ENCODE data around the gene PDK2.

PDK2 gene

DNA sequence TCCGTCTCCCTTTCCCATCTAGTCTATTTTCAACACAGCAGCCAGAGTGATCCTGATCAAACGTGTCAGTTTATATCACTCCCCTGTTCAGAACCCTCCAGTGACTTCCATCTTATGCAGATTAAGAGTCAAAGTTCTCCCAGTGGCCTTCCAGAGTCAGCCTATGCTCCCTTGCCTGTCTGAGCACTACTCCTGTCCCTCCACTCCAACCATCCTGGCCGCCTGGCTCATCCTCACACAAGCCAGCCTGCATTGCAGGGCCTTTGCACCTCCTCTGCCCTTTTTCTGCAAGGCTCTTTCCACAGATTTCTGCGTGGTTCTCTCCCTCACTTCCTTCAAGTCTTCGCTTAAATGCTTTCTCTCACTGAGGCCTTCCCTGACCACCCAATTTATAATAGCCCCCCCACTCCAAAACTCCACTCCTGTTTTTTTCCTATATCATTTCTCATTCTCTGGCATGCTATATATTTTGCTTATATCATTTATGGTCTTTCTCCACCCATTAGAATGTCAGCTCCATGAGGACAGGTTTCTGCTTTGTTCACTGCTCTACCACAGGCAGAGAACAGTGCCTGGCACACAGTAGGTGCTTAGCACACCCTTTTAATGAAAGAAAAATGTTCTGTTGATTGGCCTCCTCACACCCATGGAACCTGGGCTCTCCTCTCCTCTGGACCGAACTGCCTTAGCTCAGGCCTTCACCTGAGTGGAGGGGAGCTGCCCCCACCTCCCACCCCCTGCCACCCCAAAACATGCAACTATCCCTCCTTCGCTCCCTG lies 25.5 kb downstream of the PDK2 start:
- DNase-seq: no peak

DNA sequence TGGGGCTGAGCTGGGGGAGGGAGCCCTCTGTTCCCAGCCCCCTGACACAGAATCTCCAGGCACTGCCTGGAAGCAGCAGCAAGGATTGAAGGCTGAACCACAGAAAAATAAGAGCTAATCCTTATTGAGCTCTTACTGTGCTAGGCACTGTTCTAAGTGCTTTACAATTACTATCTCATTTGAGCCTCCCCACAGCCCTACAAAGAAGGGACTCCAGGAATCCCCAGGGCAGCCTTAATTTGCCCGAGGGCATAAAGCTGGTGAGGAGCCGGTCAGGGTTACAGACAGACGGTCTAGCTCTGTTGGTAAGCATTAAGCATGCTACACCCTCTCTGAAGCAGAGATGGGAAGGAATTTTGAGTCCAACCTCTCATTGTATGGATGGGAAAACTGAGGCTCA lies 27.8 kb downstream of the PDK2 start:
- no peak for DNase-seq

DNA sequence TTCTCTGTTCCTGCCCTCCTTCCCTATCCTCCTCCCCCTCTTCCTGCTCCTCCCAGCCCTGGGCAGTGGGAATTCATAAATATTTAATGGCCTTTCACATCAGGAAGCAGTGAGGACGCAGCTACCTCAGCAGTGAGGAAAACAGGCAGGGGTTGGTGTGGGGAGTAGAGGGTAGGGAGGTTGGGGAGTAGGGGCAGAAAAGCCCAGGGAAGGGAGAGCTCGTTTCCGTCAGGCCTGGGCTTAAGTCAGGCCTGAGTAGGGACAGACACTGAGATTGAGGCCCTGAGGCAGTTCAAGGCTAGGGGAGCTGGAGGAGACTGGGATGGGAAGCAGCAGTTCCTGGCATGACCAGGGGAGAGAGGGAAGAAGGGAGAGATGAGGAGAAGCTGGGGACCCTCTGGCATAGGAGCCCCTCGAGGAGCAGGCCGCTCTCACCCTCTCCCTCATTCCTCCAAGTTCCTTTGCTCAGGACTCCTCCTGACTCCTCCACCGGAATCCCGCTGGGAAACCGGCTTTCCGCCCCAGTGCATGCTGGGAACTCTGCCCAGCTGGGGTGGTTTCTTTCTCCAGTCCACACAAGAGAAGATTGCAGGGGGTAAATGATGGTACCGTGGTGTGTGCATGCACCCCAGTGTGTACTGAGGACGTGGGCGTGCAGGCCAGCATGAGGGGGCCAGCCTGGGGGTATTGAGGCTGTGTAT lies 28.6 kb downstream of the PDK2 start:
- DNase-seq: no peak

DNA sequence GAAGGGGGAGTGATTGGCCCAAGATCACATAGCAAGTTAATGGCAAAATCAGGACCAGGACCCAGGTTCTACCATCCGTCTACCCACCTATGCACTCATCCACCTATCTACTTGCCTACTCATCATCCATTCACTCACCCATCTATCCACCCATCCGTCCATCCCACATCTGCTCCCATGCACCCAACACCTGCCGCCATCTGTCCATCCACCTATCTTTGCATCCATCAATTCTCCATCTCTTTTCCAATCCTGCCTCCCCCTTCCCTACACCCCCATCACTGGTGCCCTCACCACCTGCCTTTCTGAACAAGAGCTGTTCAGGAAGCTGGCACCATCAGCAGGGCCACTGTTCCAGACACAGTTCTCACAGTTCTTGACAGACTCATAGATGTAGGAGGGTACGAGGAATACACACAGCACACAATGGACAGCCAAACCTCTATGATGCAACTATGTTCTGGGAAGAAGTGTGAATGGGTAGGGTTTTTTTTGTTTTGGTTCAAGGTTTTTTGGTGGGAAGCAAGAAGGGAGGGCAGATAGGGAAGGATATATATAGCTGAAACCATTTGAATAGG lies 30.4 kb downstream of the PDK2 start:
- no peak for DNase-seq

DNA sequence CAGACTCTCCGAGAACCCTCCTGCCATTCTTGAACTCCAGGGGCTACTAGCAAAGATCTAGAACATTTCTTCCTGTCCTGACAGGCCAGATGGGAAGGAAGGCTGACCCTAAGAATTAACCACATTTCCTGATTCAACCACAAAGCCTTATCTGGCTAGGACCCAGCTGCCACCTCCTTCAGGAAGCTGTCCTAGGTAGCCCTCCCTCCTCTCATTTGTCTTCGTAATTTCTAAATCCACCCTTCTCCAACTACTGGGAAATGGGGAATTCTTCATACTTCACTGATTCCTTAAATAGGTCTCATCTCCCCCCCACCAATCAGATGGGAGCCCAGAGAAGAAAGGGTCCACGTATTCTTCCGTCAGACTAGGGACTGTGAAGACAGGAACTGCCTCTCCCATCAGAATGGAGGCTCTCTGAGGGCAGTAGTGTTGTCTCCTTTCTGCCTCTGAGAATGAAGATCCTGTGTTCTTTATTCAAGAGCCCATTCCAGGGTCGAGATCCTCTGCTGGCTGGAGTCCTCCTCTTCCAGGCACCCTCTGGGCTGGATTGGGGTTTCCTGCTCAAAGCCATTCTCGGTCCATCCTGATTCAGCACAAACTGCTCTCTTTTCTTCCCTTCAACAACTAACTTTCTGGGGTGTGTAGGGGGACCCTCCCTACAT lies 32.7 kb downstream of the PDK2 start:
- DNase-seq: no peak

DNA sequence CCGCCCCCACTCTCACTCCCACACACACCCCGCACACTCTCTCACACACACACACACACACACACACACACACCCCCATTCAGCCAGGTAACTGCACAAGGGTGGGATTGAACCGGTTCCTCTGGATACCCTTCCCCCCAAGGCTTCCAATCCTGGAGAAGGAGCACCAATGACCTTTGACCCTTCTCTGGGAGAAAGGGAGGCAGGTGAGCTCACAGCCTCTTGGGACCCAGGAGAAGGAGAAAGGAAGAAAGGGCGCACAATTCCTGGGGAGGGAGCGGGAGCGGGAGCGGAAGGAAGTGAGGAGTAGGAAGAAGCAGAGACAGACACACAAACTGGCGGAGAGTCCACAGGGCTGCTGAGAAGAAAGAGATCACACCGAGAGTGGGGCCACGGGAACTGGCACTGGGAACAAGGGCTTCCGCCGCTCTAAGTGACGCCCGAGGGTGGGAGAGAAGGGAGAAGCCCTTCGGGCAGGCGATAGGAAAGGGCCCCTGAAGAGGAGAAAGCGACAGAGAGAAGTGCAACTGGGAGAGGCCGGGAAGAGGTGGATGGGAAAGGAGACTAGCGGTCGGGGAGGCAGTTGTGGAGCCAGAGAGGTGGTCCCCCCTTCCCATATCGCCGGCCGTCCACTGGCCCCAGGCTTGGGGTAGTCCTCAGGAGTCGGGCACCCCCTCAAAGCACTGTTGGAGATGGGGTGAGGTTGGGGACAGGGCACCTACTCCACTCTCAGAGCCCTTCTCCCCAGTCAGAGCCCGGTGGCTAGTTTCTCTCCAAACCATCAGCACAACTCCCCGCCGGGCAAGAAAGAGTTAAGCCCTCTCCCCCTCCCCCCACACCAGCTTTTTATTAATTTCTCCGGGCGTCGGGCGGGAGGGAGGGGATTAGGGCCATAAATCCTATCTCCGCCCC lies 33.5 kb downstream of the PDK2 start:
- no peak for DNase-seq

DNA sequence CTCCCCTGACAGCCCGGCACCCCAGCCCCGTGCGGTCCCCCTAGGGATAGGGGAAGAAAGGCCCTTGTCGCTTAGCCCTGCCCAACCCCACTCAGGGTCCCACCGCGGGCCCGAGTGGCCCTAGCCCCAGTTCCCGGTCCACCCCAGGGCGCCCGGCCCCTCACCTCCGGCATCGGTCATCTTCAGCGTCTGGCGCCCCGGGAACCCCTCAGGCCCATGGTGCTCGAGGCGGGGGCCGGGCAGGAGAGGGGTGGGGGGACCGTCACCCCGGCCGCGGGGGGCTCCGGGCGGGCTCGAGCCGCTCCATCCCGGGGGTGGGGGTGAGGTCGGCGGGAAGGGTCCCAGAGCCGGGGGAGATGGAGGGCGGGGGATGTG lies 34.2 kb downstream of the PDK2 start:
- no peak for DNase-seq

DNA sequence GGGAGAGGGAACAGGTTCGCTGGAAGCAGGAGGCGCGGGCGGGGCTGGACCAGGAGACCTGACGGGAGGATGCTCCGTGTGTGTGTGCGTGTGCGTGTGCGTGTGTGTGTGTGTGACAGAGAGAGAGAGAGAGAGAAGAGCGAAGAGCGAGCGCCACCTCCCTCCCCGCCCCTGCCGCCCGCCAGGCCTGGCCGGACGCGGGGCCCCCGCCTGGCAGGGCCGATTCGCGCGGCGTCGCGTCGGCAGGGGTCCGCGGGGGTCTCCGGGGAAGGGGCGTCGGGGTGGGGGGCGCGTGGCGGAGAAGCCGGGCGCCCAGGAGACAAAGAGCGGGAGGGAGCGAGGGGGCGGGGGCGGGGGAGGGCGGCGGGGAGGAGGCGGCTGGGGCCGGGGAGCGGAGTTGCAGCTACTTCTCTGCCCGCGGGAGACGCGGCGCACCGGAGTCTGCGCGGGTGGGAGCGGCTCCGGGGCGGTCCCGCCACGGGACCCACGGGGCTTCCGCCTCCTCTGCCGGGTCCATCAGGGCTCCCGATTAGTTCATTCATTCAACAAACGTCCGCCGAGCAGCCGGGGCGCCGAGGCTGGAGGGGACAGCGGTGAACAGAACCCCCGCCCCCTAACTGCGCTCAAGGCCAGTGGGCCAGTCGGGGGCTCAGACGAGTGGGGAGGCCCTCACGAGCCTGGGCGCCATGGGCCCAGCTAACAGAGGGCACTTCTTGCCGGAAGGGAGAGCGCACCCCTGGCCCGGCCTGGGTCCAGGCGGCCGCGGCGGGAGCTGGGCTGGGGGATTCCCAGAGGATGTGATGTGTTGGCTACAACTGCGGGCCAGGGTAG lies 34.8 kb downstream of the PDK2 start, which contains the start of gene SAMD14:
Gene SAMD14, minus strand, starts transcription at position 433 of the 831 bp plus-strand sequence. CDS start 5,201 bp downstream, outside the sequence.
- peak; percentile 56 for DNase-seq

DNA sequence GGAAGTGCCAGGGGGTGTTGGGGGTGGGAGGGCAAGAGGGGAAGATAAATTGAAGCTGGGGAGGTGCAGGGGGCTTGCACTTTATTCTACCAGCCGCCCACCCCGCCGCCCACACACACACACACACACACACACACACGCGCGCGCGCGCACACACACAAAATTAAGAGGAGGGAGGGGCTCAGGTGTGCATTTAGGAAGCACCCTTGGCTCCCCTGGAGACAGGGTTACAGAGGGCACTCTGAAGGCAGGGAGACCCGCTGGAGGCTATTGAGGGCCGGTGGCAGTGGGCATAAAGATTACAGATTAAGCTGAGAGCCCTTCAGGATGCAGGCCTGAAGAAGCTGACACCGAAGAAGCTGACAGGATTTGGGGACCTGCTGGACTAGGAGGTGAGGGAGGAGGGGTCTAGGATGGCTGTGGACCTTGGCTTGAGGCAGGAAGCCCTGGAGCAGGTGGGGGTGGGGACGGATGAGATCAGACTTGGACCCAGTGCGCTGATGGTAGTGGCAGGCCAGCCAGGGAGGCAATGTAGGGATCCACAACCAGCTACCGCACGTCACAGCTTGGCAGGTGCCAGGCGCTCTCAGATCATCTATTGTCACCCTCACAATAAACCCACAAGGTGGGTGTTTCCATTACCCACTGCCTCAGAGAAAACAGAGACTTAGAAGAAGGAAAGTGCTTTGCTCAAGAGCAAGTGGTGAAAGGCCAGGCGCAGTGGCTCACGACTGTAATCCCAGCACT lies 35.6 kb downstream of the PDK2 start:
- DNase-seq: no peak

DNA sequence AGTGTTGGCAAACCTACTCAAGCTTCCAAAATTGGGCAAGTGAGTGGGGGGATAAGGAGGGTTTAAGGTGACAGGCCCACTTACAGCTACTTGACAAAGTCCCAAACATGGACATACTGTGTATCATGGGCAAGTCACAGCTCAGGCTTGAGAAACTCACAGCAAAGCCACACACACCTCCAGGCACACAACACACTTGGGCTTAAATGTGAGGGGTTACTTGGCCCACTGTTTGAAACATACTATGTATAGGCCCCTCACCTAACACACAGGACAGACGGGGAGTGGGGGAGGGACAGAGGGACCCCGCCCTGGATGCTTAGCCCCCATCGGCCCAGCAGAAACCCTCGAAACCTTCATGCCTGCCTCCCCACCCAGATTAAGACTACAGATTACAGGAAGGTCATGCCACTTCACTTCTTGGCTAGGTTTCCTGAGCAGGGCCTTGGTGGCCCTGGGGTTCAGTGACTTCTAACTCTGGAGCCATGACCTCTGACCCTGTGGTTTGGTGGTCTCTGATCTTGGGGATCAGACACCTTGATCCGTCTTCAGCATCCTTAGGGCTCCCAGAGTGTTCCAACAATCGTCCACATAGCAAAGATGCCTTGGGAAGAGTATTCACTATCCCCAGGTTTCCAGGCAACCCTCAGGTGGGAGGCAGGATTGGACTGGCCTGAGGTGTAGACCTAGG lies 37.1 kb downstream of the PDK2 start:
- no peak for DNase-seq

DNA sequence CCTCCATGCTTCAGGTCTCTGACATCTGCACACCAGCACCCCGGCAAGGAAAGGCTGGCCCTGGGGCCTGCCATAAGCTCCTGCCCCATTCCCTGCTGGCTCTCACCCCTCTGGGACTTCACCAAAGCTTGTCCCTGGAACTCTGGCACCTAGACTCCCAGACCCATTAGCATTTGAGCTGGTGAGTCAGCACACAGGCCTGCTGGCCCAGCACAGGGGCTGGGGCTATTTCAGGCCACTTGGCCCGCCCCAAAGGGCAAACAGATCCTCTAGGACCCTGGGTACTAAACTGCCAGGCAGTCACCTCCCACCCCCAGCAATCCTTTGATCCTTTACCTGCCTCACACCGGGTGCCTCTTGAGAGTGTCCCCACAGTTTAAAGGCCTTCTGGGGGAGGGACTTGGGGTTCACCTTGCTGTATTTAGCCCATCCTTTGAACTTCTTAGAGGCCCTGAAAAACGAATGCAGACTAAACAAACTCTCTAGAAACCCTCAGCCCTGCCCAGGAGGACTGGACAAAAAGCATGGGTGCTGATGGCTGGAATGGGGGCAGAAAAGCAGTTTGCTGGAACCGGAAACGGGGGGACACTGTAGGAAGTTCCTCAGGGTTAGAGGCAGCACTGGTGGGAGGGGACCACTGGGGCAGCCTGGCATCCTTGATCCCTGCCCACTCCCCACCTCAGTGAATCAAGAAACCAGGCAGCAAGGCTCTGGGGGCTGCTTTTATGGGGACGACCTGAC lies 38.0 kb downstream of the PDK2 start:
- DNase-seq: no peak

DNA sequence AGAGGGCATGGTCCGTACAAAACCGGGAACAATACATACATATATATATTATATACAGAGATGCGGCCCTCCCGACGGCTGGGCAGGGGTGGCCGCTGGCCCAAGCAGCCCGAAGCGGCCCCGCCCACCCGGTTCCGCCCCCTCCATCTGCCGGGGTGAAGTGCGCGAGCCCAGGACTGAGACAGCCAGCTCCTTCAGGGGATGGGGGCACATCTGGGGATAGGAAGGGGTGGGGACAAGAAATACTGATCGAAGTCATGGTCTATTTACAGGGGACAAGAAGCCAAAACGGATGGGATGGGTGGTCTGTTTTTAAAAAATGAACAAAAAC lies 38.6 kb downstream of the PDK2 start:
- DNase-seq: no peak

DNA sequence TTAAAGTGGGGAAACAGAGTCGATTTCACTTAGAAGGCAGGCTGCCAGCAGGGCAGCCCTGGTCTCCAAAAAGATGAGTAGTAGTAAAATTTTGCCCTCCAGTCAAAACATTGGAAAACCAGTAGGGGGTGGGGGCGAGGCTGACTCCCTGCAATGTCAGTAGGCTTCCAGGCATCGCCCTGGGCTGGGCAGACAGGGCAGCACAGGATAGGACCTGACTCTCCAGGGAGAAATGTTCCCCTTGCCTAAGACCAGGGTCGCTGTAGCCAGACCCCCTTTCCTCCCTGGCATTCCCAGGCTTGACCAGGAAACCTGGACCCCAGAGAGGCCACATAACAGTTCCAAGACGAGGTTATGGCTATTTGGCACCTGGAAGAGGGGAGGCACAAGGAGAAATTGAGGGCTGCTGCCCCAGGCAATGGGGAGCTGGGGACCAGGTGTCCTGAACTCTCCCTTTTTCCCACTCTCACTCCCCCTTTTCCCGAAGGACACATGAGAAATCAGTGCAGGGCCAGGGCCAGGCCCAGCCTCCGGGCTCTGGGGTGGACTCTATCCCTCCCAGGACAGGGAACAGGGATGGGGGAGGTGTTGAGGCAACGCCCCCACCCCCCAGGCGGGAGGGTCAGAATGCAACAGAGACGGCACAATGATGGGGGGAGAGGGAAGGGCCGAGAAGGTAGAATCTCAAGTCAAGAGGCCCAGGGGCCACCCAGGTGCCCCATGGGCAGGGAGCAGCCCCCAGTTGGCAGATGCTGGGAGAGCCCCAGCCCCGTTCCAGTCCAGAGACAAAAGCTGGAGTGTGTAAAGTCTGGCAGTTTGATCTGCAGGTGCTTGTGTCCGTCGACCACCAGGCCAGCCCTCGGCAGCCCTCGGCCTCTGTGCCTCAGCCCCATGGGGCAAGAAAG lies 39.3 kb downstream of the PDK2 start:
- DNase-seq: no peak

DNA sequence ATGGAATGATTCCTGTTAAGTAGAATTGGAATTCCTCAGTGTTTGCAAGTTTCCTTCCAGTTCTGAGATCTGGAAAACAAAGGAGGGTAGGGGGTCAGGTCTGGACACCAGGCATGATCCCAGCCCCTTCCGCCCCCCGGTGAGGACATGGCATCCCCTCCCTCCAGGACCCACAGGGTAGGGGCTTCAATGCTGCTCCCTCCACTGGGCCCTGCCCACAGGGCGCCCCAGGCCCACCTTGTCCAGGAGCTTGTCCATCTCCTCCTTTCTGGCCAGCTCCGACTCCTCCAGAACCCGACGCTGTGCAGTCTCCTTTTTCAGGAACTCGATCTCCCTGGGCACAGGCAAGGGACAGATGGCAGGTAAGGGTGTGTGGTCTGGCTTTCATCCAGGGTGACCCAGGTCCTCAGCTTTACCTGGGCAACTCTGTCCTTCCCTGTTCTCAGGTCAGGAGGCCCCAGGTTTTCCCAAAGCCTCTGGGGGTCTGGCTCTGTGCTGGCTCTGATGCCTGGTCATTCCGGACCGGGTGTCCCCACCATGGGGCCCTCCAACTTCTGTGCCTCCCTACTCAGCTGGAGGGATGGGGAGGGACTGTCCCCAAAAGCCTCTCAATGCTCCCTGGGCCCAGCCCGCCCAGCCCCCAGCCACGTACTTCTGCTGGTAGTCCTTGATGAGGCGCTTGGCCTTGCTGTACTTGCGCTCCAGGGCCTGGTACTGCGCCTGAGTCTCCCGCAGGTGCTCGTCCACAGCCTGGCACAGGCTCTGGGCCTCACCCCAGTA lies 40.4 kb downstream of the PDK2 start:
- no peak for DNase-seq

DNA sequence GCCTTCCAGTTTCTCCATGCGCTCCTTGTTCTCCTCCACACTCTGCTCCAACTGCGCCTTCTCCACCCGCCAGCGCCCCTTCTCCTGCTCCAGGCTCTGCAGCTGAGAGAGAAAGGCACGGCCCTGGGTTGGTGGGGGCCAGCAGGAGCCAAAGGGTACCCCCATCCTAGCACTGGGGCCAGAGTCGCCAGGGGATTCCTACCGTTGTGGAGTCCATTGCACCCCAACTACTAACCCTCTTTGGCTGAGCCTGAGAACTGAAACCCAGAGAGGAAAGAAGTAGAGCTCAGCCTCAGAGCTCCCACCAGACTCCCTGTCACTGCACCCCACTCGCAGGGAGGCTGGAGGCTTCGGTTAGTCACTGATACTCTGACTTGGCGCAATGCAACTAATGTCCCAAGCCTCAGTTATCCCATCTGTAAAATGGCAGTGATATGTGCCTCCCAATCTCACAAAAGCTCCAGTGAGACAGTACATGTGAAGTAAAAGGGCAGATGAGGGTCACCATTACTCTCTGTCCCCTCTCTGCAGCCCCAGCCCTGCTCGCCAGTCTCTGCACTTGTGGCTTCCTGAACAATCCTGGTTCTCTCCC lies 41.0 kb downstream of the PDK2 start:
- DNase-seq: no peak

DNA sequence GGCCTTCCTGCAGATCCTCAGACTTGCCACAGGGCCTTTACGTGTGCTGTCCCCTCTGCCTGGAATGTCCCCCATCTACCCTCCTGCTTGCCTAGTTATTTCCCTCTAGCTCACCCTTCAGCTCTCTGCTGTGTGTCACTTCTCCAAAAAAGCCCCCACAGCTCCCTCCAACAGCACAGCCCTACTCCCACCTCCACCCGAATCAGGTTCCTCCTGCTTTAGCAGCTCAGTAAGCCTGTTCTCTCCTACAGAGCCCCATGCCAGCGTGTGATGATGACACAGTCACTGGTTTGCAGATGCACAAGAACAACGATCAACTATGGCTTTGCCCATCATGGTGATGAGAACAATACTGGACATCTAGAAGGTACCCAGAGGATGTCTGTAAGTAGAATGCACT lies 41.9 kb downstream of the PDK2 start:
- no peak for DNase-seq

DNA sequence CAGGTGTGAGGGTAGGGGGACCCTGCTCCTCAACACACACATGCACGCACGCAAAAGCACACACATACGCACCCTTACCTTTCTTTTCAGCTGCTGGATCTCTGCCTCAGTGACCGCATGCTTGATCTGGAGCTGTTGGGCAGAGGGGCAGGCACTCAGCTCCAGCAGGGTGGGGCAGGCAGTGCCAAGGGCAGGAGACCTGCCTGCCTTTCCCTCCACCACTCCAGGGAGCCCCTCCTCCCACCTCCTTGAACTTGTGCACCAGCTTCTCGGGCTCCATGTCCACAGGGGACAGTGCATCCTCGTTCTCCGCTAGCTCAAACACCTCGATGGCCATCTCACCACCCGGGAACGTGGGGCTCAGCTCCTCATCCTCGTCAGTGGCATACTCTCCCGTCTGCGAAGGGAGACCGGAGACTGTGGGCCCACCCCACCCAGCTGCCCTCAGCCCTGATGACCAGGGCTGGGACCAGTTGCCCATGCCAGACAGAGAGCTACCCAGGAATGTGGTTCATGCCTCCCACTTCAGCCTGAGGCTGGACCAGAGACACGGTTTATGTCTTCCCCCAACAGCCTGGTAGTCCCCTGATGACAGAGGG lies 44.1 kb downstream of the PDK2 start:
- DNase-seq: no peak

Measured in central memory CD4-positive, alpha-beta T cell (primary cell).